Gastrocnemius medialis (tissue), 4 donors: ENCODE results near the gene RPL13. TPM values are rescaled to one million over a fixed set of nuclear protein-coding genes. Genes with fewer than 3 reads are reported as not detected.
"Not testable (repeated sequence)": the region's sequence is repeated elsewhere in the genome, so short reads cannot be mapped to it uniquely, and the experiment has no call there.

Experiments used
- ATAC-seq, 2 donors: fragments of 150-250 bp; one replicate each; pipeline ENCODE4 v1.9.1; 2016
- DNase-seq, 2 donors: peaks; one replicate each; pipeline ENCODE4 v3.0.0-alpha.2; 2019
- H3K27ac ChIP-seq, 4 donors: fragments of 200-600 bp; sonication (generic); 1 replicate in 1 of 4; 2 replicates in 3 of 4; pipeline ENCODE4 v1.5.1; 2016 to 2018; ENCODE audit warnings: mild to moderate bottlenecking in 2 of 4, moderate library complexity in 1 of 4
- H3K27me3 ChIP-seq, 3 donors: fragments of 200-600 bp; sonication (generic) in 2 of 3; 1 replicate in 1 of 3; 2 replicates in 2 of 3; pipeline versions ENCODE4 v1.5.1 to v1.6.0; 2016 to 2019; ENCODE audit warnings: mild to moderate bottlenecking in 1 of 3, moderate library complexity in 1 of 3
- H3K36me3 ChIP-seq, 2 donors: fragments of 200-600 bp; sonication (generic) in 1 of 2; one replicate each; pipeline ENCODE4 v1.5.1; 2017 to 2018
- H3K4me1 ChIP-seq, 2 donors: fragments of 200-600 bp; sonication (generic) in 1 of 2; one replicate each; pipeline ENCODE4 v1.5.1; 2016 to 2017; ENCODE audit warnings: mild to moderate bottlenecking in 2 of 2
- H3K4me3 ChIP-seq, 4 donors: fragments of 200-600 bp; sonication (generic) in 3 of 4; 1 replicate in 1 of 4; 2 replicates in 3 of 4; pipeline ENCODE4 v1.5.1; 2016 to 2019; ENCODE audit warnings: mild to moderate bottlenecking in 2 of 4
- H3K9me3 ChIP-seq, 3 donors: fragments of 200-600 bp; sonication (generic) in 2 of 3; 1 replicate in 1 of 3; 2 replicates in 2 of 3; pipeline ENCODE4 v1.5.1; 2016 to 2019
- POLR2A ChIP-seq, 2 donors: fragments of 450-650 bp; IDR thresholded peaks; one replicate each; pipeline ENCODE4 v1.6.1; 2017; ENCODE audit warnings: antibody characterized with exemption in 2 of 2, mild to moderate bottlenecking in 2 of 2, moderate library complexity in 2 of 2
- in situ Hi-C, 4 donors: fragments of 200-750 bp; cut with MboI; loops; one replicate each; pipeline versions ENCODE4 v1.15.0 to v1.8.0; 2017; ENCODE audit warnings: low sequenced_read_pairs in 4 of 4
- intact Hi-C: fragments of 100-400 bp; cut with DNase I; formaldehyde crosslinking; loops from one replicate; pipeline ENCODE4 v1.15.1; 2023; ENCODE audit warnings: low total_unique reads
- total RNA-seq, 4 donors: library from RNA; depleted of rRNA; stranded (reverse); fragments of >200 nt; gene quantifications; one replicate each; pipeline versions ENCODE4 v1.1.0 to v1.2.3, GENCODE V29; 2016
- TF ChIP-seq, protein P1 (sequence below), 5 experiments: fragments of 450-650 bp in 3 of 5; fragments of 200-600 bp in 2 of 5; sonication (generic) in 2 of 5; IDR thresholded peaks in 4 of 5; conservative IDR thresholded peaks in 1 of 5; 1 replicate in 4 of 5; 2 replicates in 1 of 5; pipeline ENCODE4 v1.5.1; 2016 to 2019; ENCODE audit warnings: antibody characterized with exemption in 5 of 5, mild to moderate bottlenecking in 3 of 5, moderate library complexity in 3 of 5

Gene RPL13
- total RNA-seq, 4 donors from 2014 or later = 4,295 to 5,889 (median 4,806) TPM

DNA sequence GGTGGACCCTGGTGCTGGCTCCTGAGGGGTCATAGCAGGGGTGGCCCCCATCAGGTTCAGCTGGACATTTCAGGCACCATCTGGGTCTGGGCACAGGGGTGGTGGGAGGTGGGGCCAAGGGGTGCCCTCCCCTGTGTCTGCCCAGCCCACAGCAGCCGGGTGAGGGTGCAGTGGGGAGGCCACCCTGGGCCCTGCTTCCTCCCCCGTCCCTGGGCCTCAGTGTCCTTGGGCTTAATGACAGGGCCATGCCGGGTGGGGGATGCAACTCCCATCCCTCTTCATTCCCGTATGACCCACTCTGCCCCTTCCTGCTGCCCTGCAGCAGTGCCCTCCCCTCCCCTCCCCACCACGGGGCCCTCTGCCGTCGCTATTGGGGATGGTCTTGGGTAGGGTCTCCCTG is 25.7 kb downstream of the RPL13 start:
- Histone ChIP-seq H3K27ac (no peak overlapping the region), H3K27me3 (no peaks in the 10 kb centered on the region), H3K36me3 (no peaks in the 10 kb centered on the region), H3K4me1 (no peaks in the 10 kb centered on the region), H3K4me3 (no peak overlapping the region), H3K9me3 (no peaks in the 10 kb centered on the region)
- DNase-seq = no peak
- no peak for TF ChIP-seq POLR2A (IDR thresholded peaks at IDR 0.05)
- TF ChIP-seq, protein P1, sequence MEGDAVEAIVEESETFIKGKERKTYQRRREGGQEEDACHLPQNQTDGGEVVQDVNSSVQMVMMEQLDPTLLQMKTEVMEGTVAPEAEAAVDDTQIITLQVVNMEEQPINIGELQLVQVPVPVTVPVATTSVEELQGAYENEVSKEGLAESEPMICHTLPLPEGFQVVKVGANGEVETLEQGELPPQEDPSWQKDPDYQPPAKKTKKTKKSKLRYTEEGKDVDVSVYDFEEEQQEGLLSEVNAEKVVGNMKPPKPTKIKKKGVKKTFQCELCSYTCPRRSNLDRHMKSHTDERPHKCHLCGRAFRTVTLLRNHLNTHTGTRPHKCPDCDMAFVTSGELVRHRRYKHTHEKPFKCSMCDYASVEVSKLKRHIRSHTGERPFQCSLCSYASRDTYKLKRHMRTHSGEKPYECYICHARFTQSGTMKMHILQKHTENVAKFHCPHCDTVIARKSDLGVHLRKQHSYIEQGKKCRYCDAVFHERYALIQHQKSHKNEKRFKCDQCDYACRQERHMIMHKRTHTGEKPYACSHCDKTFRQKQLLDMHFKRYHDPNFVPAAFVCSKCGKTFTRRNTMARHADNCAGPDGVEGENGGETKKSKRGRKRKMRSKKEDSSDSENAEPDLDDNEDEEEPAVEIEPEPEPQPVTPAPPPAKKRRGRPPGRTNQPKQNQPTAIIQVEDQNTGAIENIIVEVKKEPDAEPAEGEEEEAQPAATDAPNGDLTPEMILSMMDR (IDR thresholded peaks at IDR 0.05 in 4 of 5, conservative IDR thresholded peaks at IDR 0.05 in 1 of 5) = no peak
- no peak for ATAC-seq
- intact Hi-C loops (no loop called here), in situ Hi-C loops (no loop called here)

DNA sequence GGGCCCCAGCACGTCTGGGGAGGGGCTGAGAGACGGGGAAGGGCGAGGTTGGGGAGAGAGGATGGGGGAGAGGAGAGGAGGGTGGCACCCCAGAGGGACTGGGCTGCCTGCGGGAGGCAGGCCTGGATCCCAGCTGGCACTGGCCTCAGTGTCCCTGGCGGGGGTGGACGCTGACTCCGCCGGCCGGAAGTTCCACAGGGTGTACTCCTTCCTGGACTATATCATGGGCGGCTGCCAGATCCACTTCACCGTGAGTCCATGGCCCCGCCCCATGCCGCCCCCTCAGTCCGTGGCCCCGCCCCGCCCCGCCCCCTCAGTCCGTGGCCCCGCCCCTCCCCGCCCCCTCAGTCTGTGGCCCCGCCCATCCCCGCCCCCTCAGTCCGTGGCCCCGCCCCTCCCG is 26.4 kb downstream of the RPL13 start:
- no peaks in the 10 kb centered on the region for H3K9me3 ChIP-seq
- no peaks in the 10 kb centered on the region for H3K36me3 ChIP-seq
- no peaks in the 10 kb centered on the region for H3K4me1 ChIP-seq
- H3K4me3 ChIP-seq = no peak overlapping the region
- H3K27me3 ChIP-seq = no peaks in the 10 kb centered on the region
- intact Hi-C loops (no loop called here), in situ Hi-C loops (no loop called here)
- TF ChIP-seq POLR2A (IDR thresholded peaks at IDR 0.05) = no peak
- TF ChIP-seq, protein P1 (IDR thresholded peaks at IDR 0.05 in 4 of 5, conservative IDR thresholded peaks at IDR 0.05 in 1 of 5) = no peak
- ATAC-seq = no peak
- DNase-seq = no peak
- no peak overlapping the region for H3K27ac ChIP-seq

DNA sequence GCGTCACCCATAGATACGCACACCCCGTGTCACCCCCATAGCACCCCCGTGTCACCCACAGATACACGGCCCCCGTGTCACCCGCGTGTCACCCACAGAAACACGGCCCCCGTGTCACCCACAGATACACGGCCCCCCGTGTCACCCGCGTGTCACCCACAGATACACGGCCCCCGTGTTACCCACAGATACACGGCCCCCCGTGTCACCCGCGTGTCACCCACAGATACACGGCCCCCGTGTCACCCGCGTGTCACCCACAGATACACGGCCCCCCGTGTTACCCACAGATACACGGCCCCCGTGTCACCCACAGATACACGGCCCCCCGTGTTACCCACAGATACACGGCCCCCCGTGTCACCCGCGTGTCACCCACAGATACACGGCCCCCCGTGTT is 27.2 kb downstream of the RPL13 start:
- ATAC-seq, in situ Hi-C loops: not testable (repeated sequence)

DNA sequence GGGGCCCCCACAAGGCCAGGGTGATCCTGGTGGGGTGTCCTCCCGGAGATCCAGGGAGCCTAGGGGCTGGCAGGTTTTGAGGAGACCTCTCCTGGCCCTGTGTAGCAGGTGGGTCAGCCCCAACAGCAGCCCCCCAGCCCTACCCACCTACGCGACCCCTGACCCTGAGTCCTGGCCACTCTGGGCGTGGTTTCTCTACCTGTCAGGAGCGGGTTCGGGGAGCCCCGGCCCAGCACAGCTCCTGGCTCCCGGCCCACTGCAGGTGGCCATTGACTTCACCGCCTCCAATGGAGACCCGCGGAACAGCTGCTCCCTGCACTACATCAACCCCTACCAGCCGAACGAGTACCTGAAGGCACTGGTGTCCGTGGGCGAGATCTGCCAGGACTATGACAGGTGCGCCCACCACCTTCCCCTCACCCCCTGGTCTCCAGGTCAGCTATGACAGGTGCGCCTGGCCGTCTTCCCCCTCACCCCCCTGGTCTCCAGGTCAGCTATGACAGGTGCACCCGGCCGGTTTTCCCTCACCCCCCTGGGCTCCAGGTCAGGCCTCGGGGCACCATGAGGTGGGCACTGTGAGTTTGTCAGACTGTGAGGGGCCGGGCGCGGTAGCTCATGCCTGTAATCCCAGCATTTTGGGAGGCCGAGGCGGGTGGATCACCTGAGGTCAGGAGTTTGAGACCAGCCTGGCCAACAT is 28.1 kb downstream of the RPL13 start:
- no peaks in the 10 kb centered on the region for H3K4me1 ChIP-seq
- no peak for TF ChIP-seq POLR2A (IDR thresholded peaks at IDR 0.05)
- TF ChIP-seq, protein P1 (IDR thresholded peaks at IDR 0.05 in 4 of 5, conservative IDR thresholded peaks at IDR 0.05 in 1 of 5) = no peak
- H3K27me3 ChIP-seq = no peaks in the 10 kb centered on the region
- no peak overlapping the region for H3K4me3 ChIP-seq
- DNase-seq (no peak), ATAC-seq (no peak)
- H3K36me3 ChIP-seq = no peaks in the 10 kb centered on the region
- H3K27ac ChIP-seq = no peak overlapping the region
- in situ Hi-C loops = no loop called here
- H3K9me3 ChIP-seq = no peaks in the 10 kb centered on the region
- intact Hi-C loops = no loop called here

More for the DNA sequence above, 27.2 kb downstream of the RPL13 start:
- H3K4me3 ChIP-seq, H3K27ac ChIP-seq, intact Hi-C loops, DNase-seq, H3K4me1 ChIP-seq, H3K36me3 ChIP-seq, H3K27me3 ChIP-seq, H3K9me3 ChIP-seq: not testable (repeated sequence)

DNA sequence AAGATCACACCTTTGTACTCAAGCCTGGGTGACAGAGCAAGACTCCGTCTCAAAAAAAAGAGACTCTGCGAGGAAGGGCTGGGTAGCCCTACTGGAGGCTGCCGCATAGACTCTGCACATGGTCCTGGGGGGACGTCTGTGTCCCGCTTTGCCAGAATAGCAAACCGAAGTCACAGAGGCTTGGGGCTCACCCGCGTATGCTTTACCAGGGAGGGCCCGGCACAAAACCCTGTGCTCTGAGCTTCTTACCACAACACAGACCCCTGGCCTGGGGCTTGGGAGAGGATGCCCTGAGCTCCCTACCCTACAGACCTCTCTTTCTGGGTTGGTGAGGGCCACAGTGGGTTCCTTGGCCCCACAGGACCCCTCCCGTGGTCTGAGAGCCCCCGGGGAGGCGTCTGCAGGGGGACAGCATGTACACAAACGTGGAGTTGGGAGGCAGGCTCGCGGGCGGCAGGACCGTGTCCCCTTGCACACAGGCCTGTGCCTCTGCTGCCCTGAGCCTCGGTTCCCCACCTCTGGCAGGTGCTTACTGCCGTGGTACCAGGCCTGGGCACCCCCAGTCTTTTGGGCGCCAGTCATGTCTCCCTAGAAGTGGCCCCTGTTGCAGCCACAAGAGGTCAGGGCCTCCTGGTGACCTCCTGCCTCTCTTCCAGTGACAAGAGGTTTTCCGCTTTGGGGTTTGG is 28.9 kb downstream of the RPL13 start:
- ATAC-seq = no peak
- Histone ChIP-seq H3K9me3 (no peaks in the 10 kb centered on the region), H3K27ac (no peak overlapping the region), H3K36me3 (no peaks in the 10 kb centered on the region), H3K27me3 (no peaks in the 10 kb centered on the region), H3K4me1 (no peaks in the 10 kb centered on the region), H3K4me3 (no peak overlapping the region)
- no peak for DNase-seq
- intact Hi-C loops (no loop called here), in situ Hi-C loops (no loop called here)
- no peak for TF ChIP-seq POLR2A (IDR thresholded peaks at IDR 0.05)
- TF ChIP-seq, protein P1 (IDR thresholded peaks at IDR 0.05 in 4 of 5, conservative IDR thresholded peaks at IDR 0.05 in 1 of 5) = no peak
